CD4-positive, alpha-beta T cell treated with Interferon alpha-2 for 1 hour (primary cell): Measurements from ENCODE around the gene DPP6.
"Not testable (repeated sequence)": the region's sequence is repeated elsewhere in the genome, so short reads cannot be mapped to it uniquely, and the experiment has no call there.

Experiments used
- DNase-seq, 2 donors: peaks; one replicate each; pipeline ENCODE4 v3.0.0-alpha.2; 2020 to 2022

DPP6 gene

GRCh38 chr7:154150656-154151055, 98.5 kb downstream of the DPP6 start:
- DNase-seq: not testable (repeated sequence)

DNA sequence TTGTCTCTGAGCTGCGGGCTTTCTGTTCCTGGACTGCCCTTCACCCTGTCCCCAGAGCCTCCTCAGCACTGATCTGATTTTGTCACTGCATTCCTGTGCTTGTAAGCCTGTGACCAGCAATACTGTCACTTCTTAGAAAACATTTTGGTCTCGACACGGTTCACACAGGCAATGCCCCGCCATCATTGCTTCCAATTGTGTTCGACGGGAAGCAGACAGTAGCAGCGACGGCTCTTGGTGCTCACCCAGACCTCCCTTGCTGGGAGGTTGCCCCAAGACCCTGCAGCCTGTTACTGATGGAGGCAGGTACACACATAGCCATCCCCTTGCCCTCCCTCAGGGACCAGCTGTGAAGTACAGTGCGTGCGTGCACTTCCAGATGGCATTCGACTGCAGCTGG, 99.1 kb downstream of the DPP6 start:
- DNase-seq: not testable (repeated sequence)

GRCh38 chr7:154155928-154156327, 103.7 kb downstream of the DPP6 start:
- DNase-seq: not testable (repeated sequence)

- DNase-seq: not testable (repeated sequence)
Observed at GRCh38 chr7:154162921-154163320, 110.7 kb downstream of the DPP6 start.

GRCh38 chr7:154163642-154164041, 111.4 kb downstream of the DPP6 start:
- not testable (repeated sequence) for DNase-seq

- DNase-seq: no peak
Observed at GRCh38 chr7:154167051-154167450, 114.9 kb downstream of the DPP6 start.

DNA sequence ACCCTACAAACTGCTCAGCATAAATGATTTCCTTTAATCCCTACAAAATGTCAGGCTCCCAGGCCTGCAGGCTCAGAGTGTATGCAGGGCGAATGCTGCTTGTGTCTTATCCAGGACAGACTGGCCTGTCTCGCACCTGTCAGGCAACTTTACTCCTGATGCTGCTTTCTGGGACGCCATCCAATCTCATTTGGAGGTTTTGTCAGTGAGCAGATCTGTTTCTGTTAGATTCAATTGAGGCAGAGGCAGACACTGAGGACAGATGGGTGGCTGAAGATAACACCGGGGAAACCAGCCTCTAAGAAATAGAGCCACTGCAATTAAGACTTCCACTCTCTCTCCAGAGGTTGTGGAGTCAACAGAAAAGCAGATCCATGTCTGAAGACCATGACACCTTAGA, 115.6 kb downstream of the DPP6 start:
- DNase-seq: no peak

DNA sequence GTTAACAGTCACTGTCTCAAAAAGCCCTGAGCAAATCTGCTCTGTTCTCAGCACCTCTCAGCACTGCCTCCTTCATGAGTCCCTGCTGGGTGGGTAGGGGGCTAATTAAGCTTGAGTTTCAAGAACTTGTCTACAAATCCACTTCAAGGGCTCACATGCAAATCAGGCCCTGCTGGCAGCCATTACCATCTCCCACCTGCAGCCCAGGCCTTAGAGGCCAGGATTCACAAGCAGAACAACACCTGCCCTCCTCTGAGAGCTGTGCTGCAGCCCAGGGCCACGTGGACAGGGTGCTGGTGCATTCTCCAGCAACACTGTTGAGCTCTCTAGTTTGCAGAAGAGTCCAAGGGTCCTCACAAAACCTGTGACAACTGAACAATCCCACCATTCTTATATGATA, 119.2 kb downstream of the DPP6 start:
- no peak for DNase-seq

DNA sequence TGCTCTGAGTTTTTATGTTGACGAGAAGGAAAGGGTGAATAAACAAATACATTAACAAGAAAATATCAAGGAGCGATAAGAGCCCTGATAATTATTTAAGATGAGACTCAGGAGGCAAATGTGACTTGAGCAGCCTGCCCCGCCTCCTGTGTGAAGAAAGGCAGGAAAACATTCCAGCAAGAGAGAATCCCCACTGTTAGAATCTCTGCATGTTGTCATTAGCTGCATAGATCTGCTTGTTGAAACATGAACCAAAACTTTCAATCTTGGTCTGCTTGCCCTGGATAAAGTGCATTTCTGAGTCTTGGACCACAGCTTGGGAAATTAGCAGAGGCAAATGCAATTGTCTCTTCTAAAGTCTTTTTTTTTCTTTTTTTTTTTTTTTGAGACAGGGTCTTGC, 120.0 kb downstream of the DPP6 start:
- no peak for DNase-seq

DNA sequence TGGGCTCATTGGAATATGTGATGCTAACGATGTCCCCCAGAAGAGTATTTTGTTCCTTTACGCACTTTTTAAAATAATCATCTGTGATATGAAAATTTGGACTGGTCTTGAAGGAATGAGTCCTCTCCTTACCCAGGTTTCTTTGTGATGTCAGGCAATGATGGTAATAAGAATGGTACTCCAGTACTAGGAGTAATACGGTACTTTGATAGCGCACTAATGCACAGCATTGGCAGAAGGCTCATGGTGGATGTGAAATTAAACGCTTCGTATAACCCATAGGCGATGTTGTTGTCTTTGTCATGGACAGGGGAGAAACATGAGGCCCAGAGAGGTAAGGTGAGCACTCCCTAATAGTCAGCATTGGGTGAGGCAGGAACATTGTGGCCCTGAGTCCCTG, 125.4 kb downstream of the DPP6 start:
- no peak for DNase-seq

- no peak for DNase-seq
Observed at GRCh38 chr7:154178895-154179294, 126.7 kb downstream of the DPP6 start.

GRCh38 chr7:154183482-154183881, 131.3 kb downstream of the DPP6 start:
- no peak for DNase-seq

DNA sequence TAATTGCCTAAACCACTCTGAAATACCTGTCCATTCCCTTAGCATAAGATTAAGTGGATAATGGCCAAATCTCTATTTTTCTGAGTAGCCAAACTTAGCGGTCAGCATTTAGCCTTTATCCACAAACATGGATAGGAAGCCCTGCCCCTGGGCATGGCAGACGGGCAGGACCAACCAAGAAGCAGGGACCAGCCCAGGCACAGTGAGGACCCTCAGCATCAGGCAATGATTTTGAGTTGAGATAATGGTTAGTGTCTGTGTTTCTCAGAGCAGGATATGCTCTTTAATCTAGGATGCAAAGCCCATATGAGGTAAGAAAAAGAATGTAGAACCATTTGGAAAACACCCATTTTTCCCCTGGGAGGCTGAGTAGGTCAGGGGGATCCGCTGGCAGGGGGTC, 131.7 kb downstream of the DPP6 start:
- no peak for DNase-seq

DNA sequence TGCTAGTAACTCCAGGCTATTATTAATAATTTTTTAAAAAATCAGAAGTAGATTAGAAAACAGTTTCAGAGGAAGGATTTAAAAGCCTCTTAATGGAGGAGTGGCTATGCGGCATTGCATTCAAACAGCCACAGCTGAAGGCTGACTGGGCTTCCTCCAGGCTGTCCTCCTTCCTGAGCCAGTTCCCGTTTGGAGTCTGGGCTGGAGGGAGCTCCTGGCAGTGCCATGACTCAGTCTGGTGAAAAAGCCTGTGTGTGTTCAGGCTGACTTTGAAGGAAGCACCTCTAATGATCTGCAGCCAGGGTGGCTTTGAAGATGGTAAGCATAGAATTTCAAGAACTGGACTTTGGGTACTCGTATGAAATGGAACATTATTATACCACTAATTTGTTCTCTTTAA, 134.6 kb downstream of the DPP6 start:
- no peak for DNase-seq

- no peak for DNase-seq
Observed at GRCh38 chr7:154188330-154188729, 136.1 kb downstream of the DPP6 start.

- DNase-seq: no peak
Observed at GRCh38 chr7:154195266-154195665, 143.1 kb downstream of the DPP6 start.

DNA sequence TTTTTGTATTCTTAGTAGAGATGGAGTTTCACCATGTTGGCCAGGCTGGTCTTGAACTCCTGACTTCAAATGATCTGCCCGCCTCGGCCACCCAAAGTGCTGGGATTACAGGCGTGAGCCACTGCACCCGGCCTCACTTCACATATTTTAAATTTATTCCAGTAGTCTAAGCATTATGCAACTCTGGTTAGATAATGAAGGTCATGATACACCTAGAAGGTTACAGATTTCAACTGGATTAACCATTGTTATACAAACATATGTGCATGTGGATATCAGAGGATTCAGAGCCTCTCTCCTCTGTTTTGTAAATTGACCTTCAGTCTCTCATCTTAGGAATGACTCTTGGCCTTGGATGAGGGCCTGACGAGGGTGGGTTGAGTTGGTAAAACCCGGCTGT, 146.3 kb downstream of the DPP6 start:
- DNase-seq: no peak

DNA sequence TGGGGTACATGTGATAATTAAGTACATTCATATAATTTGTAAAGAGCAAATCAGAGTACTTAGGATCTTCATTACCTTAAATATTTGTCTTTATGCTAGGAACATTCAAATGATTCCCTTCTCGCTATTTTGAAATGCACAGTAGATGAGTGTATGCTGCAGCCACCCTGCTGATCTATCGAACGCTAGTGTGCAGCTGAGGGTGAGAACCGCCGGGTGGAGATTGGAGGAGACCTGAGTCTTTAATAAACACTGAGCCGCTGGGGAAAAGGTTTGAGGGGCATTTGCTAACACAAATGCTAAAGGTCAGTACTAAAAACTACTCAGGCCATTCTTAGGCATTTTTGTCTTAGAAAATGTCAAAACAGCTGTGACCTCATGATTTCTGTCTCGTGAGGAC, 148.0 kb downstream of the DPP6 start:
- DNase-seq: no peak

DNA sequence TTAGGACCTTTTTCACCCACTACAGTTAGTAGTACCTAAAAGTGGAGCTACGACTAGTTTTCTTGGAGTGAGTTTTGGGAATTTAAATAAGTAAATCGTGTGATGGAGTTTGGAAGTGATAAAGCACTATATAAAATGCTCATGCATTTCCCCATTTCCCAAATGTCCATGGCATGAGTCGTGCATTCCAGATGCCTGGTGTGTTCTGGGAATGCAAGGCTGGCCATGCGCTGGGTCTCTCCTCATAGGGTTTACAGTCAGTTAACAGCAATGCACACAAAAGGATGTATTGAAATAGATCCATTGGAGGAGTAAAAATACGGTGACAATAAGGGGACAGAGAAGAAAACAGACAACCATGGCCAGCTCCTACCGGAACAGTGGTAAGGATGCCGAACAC, 149.8 kb downstream of the DPP6 start:
- DNase-seq: no peak

DNA sequence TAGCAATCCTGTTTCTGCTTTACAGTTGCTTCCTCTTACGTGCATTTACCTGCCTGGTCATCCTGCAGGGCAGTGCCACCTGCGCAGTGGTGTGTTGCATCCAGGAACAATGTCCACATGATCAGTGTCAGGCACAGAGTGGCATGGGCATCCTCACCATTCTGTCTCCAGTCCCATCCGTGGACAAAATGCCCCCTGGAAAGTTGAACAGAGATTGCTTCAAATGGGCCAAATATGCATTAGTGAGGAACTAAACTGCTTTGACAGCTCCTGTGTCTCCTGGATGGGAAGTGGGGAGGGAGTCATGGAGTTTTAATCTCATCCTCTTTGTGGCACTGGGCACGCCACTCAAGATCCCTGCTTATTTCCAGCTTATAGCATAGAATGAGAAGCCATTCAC, 151.8 kb downstream of the DPP6 start:
- DNase-seq: no peak

GRCh38 chr7:154212861-154213260, 160.7 kb downstream of the DPP6 start:
- DNase-seq: no peak

- no peak for DNase-seq
Observed at GRCh38 chr7:154217688-154218340, 165.6 kb downstream of the DPP6 start.

DNA sequence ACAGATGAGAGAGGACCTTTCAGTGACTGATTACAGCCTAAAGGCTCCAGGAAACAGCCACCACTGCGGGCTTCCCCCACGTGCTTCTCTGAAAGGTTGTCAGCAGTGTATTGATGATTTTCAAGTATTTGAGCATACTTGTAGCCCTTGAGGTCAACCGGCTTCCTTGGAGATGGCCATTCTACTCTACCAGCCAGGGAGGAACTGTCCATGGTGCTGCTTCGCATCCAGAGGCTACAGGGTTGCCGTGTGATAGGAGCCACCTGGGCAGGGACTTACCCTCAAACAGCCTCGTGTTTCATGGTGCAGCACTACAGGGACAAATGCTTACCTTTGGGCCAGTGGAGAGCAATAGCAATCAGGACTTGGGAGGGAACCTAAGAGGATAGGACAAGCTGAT, 179.5 kb downstream of the DPP6 start:
- no peak for DNase-seq

DNA sequence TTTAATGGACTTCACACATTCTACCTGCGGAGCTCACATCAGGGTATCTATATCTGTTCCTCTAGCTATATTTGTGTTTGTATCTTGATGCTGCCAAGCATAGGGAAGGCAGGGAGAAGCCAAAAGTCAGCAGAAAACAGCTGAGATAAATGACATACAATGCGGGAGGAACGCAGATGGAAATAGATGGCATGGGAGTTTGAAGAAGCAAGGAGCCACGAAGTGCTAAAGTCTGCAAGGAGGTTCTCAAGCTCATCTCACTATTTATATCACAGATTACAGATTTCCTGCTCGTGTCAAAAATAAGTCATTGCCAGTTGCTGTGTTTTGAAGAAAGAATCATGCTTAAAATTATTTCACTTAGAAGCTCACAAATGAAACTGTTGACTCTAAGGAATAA, 180.5 kb downstream of the DPP6 start:
- DNase-seq: no peak

DNA sequence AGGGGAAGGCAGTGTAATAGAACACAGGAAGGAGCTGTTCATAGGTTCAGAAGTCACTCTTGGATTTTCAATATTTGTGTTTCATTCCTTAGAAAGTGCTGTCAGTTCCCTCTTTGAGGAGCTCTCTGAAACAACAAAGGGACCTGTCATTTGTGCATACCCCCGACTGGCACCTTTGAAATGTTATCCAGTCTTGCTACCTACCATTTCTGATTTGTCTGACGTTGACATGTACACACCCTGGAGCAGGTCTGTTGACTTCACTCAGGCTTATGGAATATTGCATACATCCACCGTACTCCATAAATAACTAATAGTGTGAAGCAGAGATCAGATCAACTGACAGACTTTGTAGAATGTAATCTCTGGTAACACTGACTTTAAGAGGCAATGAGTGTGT, 189.8 kb downstream of the DPP6 start:
- DNase-seq: no peak

DNA sequence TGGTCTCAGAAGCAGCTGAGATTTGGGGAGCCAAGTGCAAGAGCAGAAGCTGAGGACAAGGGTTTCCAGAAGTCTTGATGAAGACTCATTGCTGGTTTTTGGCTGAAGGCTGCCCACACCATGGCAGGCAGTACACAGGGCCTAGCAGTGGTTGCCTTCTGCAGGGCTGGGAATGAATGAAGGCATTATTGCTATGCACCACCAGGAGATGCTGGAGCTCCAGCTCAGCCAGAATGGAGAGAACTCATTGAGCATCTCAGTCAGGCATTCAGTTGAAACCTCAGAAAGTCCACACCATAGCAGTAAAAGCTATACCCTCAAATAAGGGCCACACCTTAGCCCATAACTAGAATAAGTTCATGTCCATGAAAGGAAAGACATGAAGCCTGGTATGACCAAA, 190.5 kb downstream of the DPP6 start:
- no peak for DNase-seq
